SK-N-SH treated with all-trans-retinoic acid at 6 μM for 48 hours (cell line): ENCODE results near the gene CYTIP.

Experiments used
- ATAC-seq: fragments of 200-7000 bp; cut with Tn5 transposase; 3 replicates; pipeline ENCODE4 v1.9.1; 2020; ENCODE audit warnings: mild to moderate bottlenecking, moderate library complexity
- ARNTL ChIP-seq: fragments of 450-650 bp; formaldehyde crosslinking; IDR thresholded peaks from 2 replicates; pipeline ENCODE4 v1.5.0; 2020; ENCODE audit warnings: low read depth, mild to moderate bottlenecking, moderate library complexity, borderline replicate concordance
- ESRRG ChIP-seq: fragments of 250-450 bp; sonication (Bioruptor Pico); IDR thresholded peaks from 2 replicates; pipeline ENCODE4 v1.6.1; 2021; ENCODE audit warnings: mild to moderate bottlenecking
- ISL1 ChIP-seq: fragments of 250-450 bp; sonication (Bioruptor Pico); IDR thresholded peaks from 2 replicates; pipeline ENCODE4 v2.1.2; 2022; ENCODE audit warnings: mild to moderate bottlenecking, moderate library complexity
- OSR1 ChIP-seq: fragments of 250-450 bp; sonication (Bioruptor Pico); IDR thresholded peaks from 2 replicates; pipeline ENCODE4 v1.8.0; 2022; ENCODE audit warnings: moderate library complexity, mild to moderate bottlenecking, inconsistent platforms
- PPARA ChIP-seq: fragments of 250-450 bp; sonication (Bioruptor Pico); IDR thresholded peaks from 2 replicates; pipeline ENCODE4 v1.5.0; 2020; ENCODE audit warnings: mild to moderate bottlenecking, borderline replicate concordance
- RARB ChIP-seq: fragments of 250-450 bp; sonication (Bioruptor Pico); IDR thresholded peaks from 2 replicates; pipeline ENCODE4 v1.8.0; 2021; ENCODE audit warnings: mild to moderate bottlenecking, moderate library complexity
- SNAI2 ChIP-seq: fragments of 250-450 bp; sonication (Bioruptor Pico); IDR thresholded peaks from 2 replicates; pipeline ENCODE4 v1.5.0; 2020; ENCODE audit warnings: mild to moderate bottlenecking, moderate library complexity
- TOX ChIP-seq: fragments of 250-450 bp; sonication (Bioruptor Pico); IDR thresholded peaks from 2 replicates; pipeline ENCODE4 v1.8.0; 2021; ENCODE audit warnings: mild to moderate bottlenecking, moderate library complexity, borderline replicate concordance
- ZC3H10 ChIP-seq: fragments of 250-450 bp; sonication (Bioruptor Pico); IDR thresholded peaks from 2 replicates; pipeline ENCODE4 v1.5.1; 2021; ENCODE audit warnings: mild to moderate bottlenecking, moderate library complexity
- ZFP3 ChIP-seq: fragments of 250-450 bp; sonication (Bioruptor Pico); IDR thresholded peaks from 2 replicates; pipeline ENCODE4 v1.5.0; 2020; ENCODE audit warnings: mild to moderate bottlenecking, moderate library complexity
- TF ChIP-seq, protein P1 (sequence below): fragments of 250-450 bp; sonication (Bioruptor Pico); IDR thresholded peaks from 2 replicates; pipeline ENCODE4 v1.5.1; 2020; ENCODE audit warnings: low read depth, mild to moderate bottlenecking, moderate library complexity
- TF ChIP-seq, protein P2 (sequence below): fragments of 250-450 bp; sonication (Bioruptor Pico); IDR thresholded peaks from 2 replicates; pipeline ENCODE4 v1.5.1; 2021; ENCODE audit warnings: mild to moderate bottlenecking, moderate library complexity
- TF ChIP-seq, protein P3 (sequence below): fragments of 250-450 bp; sonication (Bioruptor Pico); IDR thresholded peaks from 2 replicates; pipeline ENCODE4 v1.5.0; 2020; ENCODE audit warnings: mild to moderate bottlenecking, moderate library complexity
- TF ChIP-seq, protein P4 (sequence below): fragments of 250-450 bp; sonication (Bioruptor Pico); IDR thresholded peaks from 2 replicates; pipeline ENCODE4 v1.8.0; 2021; ENCODE audit warnings: low read depth, mild to moderate bottlenecking, moderate library complexity, borderline replicate concordance

The CYTIP gene

DNA sequence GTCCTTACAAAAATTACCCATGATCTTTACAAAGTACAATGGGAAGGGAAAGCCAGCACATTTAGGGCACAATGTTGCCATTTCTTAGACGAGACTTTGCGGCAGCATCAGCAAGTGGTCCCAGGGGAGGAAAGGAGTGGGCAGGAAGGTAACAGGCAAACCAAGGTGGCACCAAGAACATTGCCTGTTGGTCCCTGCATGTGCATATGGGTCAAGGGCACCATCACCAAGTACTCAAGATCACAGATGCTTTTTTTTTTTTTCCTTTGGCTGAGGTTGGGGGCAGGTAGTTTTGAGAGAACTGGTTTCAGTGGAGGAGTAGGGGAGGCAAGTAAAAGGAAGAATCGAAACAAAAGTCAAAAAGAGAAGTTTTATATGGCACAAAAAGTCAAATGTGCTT lies 752 bp upstream of the CYTIP start:
- ATAC-seq, result no peak
- TF ChIP-seq, protein P1, sequence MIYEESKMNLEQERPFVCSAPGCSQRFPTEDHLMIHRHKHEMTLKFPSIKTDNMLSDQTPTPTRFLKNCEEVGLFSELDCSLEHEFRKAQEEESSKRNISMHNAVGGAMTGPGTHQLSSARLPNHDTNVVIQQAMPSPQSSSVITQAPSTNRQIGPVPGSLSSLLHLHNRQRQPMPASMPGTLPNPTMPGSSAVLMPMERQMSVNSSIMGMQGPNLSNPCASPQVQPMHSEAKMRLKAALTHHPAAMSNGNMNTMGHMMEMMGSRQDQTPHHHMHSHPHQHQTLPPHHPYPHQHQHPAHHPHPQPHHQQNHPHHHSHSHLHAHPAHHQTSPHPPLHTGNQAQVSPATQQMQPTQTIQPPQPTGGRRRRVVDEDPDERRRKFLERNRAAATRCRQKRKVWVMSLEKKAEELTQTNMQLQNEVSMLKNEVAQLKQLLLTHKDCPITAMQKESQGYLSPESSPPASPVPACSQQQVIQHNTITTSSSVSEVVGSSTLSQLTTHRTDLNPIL (CRISPR knock-in tag), result no peak

DNA sequence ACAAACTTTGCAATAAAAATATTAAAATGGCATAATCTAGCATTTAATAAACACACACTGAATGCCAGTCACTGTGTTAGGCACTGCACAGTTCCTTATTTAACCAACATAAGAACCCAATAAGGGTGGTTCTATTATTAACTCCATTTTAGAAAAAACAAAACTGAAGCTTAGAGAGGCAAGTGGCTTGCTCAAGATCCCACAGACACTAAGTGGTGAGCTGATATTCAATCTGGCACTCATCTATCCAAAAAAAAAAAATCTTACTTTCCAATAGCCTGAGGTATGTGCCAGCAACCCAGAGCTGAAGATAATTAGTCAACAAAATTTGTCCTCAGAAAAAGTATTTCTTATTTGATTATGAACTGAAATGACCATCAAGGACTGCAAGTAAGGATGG lies 799 bp downstream of the CYTIP start:
- no peak for TF ChIP-seq OSR1 (CRISPR knock-in tag)
- TF ChIP-seq, protein P2, sequence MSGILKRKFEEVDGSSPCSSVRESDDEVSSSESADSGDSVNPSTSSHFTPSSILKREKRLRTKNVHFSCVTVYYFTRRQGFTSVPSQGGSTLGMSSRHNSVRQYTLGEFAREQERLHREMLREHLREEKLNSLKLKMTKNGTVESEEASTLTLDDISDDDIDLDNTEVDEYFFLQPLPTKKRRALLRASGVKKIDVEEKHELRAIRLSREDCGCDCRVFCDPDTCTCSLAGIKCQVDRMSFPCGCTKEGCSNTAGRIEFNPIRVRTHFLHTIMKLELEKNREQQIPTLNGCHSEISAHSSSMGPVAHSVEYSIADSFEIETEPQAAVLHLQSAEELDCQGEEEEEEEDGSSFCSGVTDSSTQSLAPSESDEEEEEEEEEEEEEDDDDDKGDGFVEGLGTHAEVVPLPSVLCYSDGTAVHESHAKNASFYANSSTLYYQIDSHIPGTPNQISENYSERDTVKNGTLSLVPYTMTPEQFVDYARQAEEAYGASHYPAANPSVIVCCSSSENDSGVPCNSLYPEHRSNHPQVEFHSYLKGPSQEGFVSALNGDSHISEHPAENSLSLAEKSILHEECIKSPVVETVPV (CRISPR knock-in tag), result no peak
- TF ChIP-seq, protein P3, sequence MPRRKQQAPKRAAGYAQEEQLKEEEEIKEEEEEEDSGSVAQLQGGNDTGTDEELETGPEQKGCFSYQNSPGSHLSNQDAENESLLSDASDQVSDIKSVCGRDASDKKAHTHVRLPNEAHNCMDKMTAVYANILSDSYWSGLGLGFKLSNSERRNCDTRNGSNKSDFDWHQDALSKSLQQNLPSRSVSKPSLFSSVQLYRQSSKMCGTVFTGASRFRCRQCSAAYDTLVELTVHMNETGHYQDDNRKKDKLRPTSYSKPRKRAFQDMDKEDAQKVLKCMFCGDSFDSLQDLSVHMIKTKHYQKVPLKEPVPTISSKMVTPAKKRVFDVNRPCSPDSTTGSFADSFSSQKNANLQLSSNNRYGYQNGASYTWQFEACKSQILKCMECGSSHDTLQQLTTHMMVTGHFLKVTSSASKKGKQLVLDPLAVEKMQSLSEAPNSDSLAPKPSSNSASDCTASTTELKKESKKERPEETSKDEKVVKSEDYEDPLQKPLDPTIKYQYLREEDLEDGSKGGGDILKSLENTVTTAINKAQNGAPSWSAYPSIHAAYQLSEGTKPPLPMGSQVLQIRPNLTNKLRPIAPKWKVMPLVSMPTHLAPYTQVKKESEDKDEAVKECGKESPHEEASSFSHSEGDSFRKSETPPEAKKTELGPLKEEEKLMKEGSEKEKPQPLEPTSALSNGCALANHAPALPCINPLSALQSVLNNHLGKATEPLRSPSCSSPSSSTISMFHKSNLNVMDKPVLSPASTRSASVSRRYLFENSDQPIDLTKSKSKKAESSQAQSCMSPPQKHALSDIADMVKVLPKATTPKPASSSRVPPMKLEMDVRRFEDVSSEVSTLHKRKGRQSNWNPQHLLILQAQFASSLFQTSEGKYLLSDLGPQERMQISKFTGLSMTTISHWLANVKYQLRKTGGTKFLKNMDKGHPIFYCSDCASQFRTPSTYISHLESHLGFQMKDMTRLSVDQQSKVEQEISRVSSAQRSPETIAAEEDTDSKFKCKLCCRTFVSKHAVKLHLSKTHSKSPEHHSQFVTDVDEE, result no peak
- TF ChIP-seq, protein P1 (CRISPR knock-in tag), result no peak
- TF ChIP-seq TOX (CRISPR knock-in tag), result no peak
- TF ChIP-seq ESRRG (CRISPR knock-in tag), result no peak
- TF ChIP-seq, protein P4, sequence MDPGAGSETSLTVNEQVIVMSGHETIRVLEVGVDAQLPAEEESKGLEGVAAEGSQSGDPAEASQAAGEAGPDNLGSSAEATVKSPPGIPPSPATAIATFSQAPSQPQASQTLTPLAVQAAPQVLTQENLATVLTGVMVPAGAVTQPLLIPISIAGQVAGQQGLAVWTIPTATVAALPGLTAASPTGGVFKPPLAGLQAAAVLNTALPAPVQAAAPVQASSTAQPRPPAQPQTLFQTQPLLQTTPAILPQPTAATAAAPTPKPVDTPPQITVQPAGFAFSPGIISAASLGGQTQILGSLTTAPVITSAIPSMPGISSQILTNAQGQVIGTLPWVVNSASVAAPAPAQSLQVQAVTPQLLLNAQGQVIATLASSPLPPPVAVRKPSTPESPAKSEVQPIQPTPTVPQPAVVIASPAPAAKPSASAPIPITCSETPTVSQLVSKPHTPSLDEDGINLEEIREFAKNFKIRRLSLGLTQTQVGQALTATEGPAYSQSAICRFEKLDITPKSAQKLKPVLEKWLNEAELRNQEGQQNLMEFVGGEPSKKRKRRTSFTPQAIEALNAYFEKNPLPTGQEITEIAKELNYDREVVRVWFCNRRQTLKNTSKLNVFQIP (CRISPR knock-in tag), result no peak
- ATAC-seq, result no peak

DNA sequence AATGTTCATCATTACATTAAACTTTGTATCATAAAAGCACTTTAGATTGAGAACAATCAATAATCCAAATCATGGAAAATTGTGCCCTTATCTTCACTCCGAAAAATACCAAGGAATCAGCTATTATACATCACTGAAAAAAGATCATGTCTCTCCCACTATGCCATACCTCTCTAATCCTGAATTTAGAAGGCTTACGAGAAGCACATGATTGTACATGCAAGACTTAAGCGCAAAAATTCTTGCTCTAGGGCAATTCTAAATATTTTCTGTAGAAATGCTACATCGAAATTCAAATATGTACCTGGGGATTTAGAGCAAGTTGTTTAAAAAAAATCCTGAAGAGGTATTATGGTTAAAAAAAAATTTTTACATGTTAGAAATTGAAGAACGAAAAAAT lies 1.3 kb downstream of the CYTIP start:
- TF ChIP-seq RARB (CRISPR knock-in tag) (no peak), SNAI2 (CRISPR knock-in tag) (no peak), TOX (CRISPR knock-in tag) (no peak), PPARA (CRISPR knock-in tag) (no peak), ZFP3 (CRISPR knock-in tag) (no peak), ISL1 (CRISPR knock-in tag) (no peak), ARNTL (no peak), ESRRG (CRISPR knock-in tag) (no peak), ZC3H10 (no peak)
- TF ChIP-seq, protein P3, result no peak
- TF ChIP-seq, protein P1 (CRISPR knock-in tag), result no peak
- TF ChIP-seq, protein P4 (CRISPR knock-in tag), result no peak
- no peak for ATAC-seq
